Activated CD8-positive, alpha-beta memory T cell treated with anti-CD3 and anti-CD28 coated beads, Interleukin-2, amount 50 U/mL, for 48 hours (primary cell): ENCODE data around the gene PTPRK.

Experiments used
- DNase-seq: peaks from one replicate; pipeline ENCODE4 v3.0.0-alpha.2; 2020

PTPRK gene

DNA sequence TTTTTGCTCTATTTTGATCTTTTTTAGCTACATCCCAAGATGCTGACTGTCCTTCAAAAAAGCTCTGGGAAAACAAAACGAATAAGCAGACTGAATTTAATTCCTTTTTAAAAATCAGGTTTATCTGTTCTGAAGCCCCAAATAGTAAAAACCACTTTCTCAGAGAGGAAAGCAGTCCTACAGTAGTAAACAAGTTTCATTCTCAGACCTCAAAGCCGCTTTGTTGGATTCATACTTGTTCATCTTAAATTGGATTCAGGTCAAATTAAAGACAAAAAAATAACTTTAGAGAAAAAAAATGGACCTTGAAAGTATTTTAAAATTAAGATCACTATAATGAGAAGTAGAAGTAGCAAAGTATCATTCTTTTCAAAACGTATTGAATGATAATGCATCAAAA is 523.5 kb downstream of the PTPRK start:
- DNase-seq: no peak

DNA sequence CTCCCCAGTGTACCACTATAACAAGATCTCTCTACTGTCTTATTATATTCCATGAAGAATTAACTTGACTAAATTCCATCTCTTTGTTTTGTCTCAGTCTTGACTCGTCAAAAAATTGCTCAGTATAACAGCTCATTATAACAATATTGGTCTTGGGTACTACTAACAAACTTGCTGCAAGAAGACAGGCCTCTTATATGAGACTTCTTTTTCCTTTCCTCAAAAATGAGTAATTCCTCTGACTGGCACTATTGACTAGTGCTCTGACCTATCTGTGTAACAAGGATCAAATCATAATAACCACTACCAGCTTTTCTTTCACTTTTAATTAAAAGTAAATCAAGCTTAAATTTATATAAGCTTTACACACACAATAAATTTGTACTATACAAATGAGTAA is 528.3 kb downstream of the PTPRK start:
- no peak for DNase-seq

DNA sequence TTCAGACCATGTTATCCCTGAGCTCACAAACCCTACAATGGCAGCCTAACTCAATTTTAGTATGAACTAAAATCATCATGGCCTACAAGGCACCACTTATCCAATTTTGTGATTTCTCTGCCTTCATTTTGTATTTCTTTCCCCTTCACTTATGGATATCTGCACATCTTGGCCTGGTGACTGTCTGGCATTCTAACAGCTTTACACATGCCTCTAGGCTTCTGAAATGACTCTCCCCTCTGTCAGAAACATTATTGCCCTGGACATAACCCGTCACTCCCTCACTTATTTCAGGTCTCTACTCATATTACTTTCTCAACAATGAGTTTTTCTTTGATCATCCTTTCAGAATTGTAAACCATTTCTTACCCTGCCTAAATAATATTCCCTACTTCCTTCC is 530.3 kb downstream of the PTPRK start:
- no peak for DNase-seq

- no peak for DNase-seq
Measured at GRCh38 chr6:127980996-127981395, 539.4 kb downstream of the PTPRK start.

DNA sequence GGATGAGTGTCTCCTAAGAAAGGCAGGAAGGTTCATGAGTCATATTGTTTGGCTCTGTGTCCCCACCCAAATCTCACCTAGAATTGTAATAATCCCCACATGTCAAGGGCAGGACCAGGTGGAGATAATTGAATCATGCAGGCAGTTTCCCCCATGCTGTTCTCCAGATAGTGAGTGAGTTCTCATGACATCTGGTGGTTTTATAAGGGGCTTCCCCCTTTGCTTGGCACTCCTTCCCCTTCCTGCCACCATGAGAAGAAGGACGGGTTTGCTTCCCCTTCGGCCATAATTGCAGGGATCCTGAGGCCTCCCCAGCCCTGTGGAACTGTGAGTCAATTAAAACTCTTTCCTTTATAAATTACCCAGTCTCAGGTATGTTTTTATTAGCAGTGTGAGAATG is 542.2 kb downstream of the PTPRK start:
- peak; percentile 61 for DNase-seq

DNA sequence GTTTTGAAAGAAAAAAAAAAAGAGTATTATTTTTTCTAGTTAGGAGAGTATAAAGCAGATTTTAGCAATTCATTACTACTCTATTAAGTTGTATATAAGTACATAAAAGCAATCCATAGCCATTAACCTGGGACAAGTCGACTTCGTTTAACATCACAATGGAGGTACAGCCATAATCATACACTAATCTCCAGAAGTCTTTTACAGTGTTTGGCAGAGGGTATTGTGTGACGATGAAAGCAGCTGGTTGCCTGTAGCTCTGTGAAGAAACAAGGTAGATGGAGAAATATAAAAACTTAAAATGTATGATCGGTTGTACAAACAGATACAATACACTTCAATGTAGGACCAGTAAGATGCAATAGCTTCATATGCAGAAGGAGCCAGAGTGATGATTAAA is 543.6 kb downstream of the PTPRK start:
- no peak for DNase-seq

GRCh38 chr6:127976111-127976510 is 544.3 kb downstream of the PTPRK start:
- DNase-seq: no peak

DNA sequence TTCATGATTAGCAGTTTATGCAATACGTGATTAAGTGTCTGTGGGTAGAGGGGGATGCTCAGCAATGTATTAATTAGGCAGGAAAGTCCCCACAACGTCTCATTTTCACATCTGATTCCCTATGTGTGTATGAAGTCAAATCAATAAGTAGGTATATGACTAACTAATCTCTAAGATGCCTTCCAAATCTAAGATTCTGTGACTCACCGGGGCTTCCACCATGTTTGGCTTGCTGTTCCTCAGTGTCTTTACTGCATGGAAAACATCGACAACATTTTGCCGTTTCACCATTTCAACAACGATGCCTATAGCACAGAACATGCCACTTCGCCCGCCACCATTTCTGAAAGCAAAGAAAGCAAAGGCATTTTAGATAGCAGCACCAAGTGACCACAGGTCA is 547.6 kb downstream of the PTPRK start:
- no peak for DNase-seq

DNA sequence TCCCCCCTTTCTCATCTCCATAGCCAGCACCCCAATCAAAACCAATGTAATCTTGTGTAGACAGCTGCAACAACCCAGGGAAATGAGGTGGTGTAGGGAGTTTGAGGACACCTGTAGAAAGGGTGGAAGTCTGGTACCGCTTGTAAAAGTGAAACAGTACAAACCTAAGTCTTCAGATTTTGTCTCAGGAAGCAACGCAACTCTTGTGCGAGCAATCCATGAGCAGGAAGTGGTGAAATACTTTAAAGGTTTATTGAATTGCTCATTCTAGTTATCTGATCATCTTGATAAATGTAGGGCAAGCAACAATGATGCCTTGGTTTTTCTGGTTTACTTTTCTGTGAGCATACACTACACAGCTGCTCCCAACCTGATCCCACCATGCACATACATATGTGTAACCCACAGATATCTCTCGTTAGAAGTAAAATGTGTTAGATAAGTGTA is 548.4 kb downstream of the PTPRK start:
- DNase-seq: no peak

DNA sequence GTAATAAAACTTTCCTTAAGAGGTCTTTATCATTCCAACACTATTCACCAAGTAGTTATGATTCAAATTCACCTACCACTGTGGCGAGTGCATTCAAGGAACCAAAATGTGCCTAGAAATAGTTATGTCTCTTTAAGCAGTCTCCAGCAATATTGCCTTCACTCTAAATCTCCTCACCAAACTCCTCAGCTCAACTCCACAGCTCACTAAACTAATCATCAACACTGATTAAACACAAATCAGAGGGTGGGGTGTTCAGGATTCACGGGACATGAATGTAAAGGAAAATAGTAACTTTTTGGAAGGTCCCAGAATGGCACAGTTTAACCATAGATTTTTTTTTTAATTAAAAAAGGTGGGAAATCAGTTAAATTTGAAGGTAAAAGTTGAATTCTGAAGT is 549.0 kb downstream of the PTPRK start:
- no peak for DNase-seq

- no peak for DNase-seq
Measured at GRCh38 chr6:127969701-127970100, 550.7 kb downstream of the PTPRK start.

DNA sequence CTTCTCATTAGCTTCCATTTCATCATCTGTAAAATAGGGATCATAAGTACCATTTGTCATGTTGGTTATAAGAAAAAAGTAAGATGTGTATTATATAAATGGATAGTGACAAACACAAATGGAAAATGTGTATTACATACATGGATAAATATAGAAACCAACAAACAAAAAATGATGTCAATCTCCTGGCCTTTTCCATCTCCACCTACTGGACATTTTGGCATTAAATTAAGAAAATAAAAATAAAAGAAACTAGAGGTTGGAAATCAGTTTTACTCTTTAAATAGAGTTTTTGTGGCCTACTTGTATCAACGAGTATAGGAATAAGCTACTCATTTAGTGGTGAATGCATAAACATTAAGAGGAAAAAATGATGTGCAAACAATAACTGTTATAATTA is 552.0 kb downstream of the PTPRK start:
- no peak for DNase-seq

- no peak for DNase-seq
Measured at GRCh38 chr6:127967708-127968107, 552.7 kb downstream of the PTPRK start.

GRCh38 chr6:127966616-127967015 is 553.8 kb downstream of the PTPRK start:
- no peak for DNase-seq

- no peak for DNase-seq
Measured at GRCh38 chr6:127963495-127963894, 556.9 kb downstream of the PTPRK start.

DNA sequence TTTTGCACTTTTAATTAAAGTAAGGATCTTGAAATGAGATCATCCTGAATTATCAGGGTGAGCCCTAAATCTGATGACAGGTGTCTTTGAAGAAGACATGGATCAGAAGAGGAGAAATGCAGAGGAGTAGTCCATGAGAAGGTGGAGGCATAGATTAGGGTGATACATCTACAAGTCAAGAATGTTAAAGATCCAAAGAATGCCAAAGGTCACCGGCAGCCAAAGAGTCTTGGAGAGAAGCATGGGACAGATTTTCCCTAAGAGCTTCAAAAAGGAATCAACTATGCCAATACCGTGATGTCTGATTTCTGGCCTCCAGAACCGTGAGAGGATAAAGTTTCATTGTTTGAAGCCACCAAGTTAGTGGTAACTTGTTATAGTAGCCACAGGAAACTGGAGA is 560.5 kb downstream of the PTPRK start:
- no peak for DNase-seq

DNA sequence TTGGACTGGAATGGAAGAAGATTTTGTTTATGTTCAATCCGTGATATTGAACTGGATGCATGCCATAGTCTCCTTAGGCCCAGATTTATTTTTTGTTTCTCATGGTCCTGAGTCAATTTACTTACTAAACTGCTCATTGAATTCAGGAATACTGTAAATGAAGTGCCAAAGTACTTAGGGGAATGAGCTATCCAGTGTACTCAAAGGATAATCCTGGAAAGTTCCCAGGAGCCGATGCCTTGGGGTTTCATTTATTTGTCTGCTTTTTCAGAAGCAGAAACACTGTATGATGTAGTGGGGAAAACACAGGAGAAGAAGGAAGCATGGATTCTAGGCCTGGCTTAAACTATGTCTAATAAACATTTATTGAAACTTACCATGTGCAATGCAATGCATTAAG is 563.4 kb downstream of the PTPRK start:
- DNase-seq: no peak

DNA sequence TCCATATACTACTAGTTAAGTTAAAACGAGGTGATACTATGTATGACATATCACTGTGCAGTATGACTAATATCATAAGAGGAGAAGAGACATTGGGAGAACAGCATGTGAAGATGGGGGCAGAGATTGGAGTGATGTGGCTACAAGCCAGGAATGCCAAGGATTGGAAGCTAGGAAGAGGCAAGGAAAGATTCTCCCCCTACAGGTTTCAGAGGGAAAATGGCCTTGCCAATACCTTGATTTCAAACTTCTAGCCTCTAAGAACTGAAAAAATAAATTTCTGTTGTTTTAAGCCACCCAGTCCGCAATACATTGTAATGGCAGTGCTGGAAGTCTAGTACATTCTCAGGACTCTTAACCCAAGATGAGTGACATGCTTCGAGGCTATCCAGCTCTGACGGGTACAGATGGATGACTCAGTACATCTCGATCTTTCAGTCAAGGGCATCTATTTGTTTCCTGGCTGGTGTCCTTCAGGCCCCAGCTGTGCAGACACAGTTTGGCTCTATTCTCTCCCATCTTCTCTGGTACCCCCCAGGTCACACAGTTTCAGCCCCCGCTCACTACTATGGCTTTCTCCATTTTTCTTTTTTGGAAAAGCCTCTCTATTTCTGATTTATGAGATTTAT is 564.0 kb downstream of the PTPRK start:
- DNase-seq: no peak

DNA sequence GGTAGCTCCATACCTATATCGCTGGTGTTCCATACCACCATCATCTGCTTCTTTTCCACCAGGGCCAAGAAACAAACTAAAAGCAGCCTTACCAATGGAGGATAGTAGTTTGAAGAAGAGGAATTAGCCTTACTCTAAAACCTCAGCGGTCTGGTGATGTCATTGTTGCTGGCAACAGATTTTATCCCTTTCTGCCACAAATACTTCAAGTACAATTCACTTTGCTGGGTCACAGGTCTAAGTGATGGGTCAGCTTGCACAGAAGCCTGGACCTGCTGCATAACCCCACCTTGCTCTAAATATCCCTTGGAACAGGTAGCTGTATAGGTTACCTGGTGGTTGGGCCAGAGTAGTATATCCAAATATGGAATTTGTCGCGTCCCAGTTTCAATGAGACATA is 566.3 kb downstream of the PTPRK start:
- DNase-seq: no peak

DNA sequence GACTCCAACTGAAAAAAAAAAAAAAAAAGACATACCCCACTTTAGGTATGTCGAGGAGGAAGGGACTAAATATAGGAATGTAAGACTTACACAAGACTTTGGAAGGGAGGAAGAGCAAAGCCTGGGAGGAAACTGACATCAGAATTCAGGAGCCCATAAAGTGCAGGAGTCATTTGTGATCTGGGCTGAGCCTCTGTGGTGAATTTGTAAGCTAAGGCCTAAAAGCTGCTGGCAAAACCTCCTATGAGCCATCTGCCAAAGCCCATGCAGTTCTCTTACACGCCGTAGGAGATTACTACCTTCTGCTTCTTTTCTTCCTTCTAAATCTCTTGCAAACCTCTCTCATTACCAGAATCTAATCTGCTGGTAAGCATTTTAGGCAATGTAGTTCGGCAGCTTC is 567.6 kb downstream of the PTPRK start:
- no peak for DNase-seq

DNA sequence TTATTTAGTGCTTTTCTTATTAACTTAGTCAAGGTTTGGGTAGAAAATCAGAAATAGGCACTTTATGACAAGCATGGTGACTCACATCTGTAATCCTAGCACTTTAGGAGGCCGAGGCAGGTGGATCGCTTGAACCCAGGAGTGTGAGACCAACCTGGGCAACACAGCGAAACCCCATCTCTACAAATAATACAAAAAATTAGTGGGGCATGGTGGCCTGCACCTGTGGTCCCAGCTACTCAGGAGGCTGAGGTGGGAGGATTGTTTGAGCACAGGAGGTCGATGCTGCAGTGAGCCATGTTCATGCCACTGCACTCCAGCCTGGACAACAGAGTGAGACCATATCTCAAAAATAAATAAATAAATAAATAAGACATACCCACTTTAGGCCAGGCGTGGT is 568.2 kb downstream of the PTPRK start:
- DNase-seq: no peak

DNA sequence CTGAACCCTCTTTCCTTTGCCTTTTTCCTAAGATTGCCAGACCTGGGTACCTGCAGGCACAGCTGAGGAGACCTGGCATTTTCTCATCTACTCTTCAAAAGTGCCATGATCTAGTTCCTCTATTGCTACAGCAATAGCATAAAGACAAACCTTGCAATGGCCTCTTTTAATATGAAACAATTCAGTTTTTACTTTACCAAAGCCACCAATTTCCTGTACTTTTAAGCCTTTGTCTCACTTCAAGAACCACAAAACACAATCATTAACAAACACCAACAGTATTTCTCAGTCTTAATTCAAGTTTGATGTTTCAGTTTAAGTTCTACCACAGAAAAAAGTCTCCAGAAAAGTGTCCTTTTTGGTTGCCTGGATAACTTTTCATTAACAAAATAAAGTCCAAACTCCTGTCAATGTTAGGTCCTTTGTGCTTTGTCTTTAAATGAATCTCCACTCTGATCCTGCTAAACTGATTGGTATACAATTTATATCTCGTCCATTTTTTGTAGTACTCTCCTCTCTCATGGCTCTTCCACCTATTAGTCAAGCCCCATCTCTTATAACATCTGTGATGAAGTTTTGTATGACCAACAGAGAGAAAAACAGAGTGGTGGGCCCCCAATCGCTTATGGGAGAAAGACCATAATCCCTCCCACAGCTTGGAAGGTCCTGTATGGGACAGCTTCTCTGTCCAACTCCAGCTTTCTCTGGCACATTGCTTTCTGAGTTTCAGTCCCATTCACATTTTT is 569.1 kb downstream of the PTPRK start:
- no peak for DNase-seq

- no peak for DNase-seq
Measured at GRCh38 chr6:127950566-127951145, 569.7 kb downstream of the PTPRK start.

DNA sequence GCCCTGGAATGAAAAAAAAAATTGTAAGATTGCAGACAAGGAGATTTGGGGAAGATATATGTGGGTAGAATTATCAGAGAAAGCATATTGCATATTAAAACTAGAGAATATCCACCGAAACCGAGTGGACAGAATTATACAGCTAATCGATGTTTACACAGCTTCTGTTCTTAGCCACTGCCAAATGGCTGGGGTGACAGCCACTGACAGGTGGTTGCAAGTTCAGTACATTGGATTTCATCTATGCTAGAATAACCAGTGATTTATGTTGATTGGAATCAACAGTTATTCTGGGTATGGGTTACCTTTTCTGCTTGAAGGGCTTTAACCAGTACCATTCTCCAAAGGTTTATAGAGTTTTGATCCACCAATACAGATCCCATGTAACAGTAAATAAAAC is 571.1 kb downstream of the PTPRK start:
- no peak for DNase-seq

DNA sequence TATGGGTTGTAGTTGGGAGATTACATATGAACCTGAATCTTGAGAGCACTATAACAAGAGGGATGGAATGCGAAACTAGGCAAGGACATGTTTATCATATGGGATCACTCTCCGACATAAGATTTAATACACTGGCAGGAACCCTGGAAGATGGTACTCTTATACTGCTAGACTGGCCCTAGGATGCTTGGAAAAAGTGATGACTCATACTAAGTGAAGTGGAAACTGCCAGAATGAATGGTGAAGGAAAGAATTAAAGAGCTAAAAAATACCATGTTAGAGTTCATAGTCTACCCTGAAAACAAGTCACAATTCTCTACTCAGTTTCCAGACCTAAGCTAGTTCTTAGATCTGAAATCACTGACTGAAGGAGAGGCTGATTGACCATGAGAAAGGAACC is 574.0 kb downstream of the PTPRK start:
- DNase-seq: no peak
